ENCODE data around the gene HMGA1. TPM values are rescaled to one million over a fixed set of nuclear protein-coding genes. Genes with fewer than 3 reads are reported as not detected.

Gene HMGA1
- total and polyA plus RNA-seq, 2 of the 13 experiments (the other 11 are each of a cell fraction or from before 2014, with no cell fraction given) = 117 to 145 TPM

DNA sequence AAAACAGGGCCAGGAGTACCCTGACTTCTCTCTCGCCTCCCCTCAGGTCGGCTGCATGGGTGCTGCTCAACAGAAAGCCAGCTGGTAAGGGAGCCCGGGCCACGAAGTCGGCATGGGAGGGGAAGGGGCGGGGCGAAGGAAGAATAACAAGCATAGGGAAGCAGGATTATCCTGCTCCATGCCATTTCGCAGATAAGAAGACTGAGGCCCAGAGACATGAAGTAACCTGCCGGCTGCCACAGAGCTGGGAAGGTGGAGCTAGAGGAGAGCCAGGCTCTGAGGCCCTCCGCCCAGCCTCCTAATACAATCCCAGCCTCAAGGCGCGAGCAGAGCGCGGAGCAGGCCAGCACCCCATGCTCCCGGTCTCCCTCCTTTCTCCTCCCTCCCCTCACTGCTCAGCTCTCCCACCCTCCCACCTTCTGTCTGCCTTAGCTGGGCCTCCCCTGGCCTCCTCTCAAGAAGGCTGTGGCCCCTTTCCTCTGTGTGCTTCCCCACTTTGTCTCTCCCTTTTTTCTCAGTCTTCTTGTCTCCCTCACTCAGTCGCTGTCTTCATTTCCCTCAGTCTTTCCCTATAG lies 13.2 kb upstream of the HMGA1 start (continued):
- TF ChIP-seq HDAC1 (CRISPR knock-in tag; IDR thresholded peaks at IDR 0.05) (0 out of 2 replicates have a peak, but pooled peaks have one; percentile 1), ZFP90 (CRISPR knock-in tag; IDR thresholded peaks at IDR 0.05; ENCODE audit: borderline replicate concordance) (no peak), SIN3A (IDR thresholded peaks at IDR 0.05; ENCODE audit: borderline replicate concordance, low read depth, low read length) (0 out of 2 replicates have a peak, but pooled peaks have one; percentile 38), ZNF367 (CRISPR knock-in tag; IDR thresholded peaks at IDR 0.05; ENCODE audit: borderline replicate concordance) (no peak), ZNF331 (CRISPR knock-in tag; IDR thresholded peaks at IDR 0.05) (0 out of 2 replicates have a peak, but pooled peaks have one; percentile 14), FOXK2 (IDR thresholded peaks at IDR 0.05) (no peak), MAFF (IDR thresholded peaks at IDR 0.05; ENCODE audit: low read depth, low read length) (no peak), MBNL3 (CRISPR knock-in tag; conservative IDR thresholded peaks at IDR 0.05) (no peak), MYNN (CRISPR knock-in tag; IDR thresholded peaks at IDR 0.05; ENCODE audit: low read depth) (no peak), ERF (CRISPR knock-in tag; IDR thresholded peaks at IDR 0.05) (no peak), ZNF687 (CRISPR knock-in tag; IDR thresholded peaks at IDR 0.05) (no peak), ZNF7 (CRISPR knock-in tag; IDR thresholded peaks at IDR 0.05) (no peak), PHF8 (CRISPR knock-in tag; IDR thresholded peaks at IDR 0.05) (no peak), ZNF781 (CRISPR knock-in tag; IDR thresholded peaks at IDR 0.05; ENCODE audit: borderline replicate concordance, not compliant biosample characterization) (no peak), PAX8 (CRISPR knock-in tag; IDR thresholded peaks at IDR 0.05; ENCODE audit: borderline replicate concordance) (no peak), ZNF660 (CRISPR knock-in tag; IDR thresholded peaks at IDR 0.05; ENCODE audit: borderline replicate concordance, low read depth) (no peak)
- TF ChIP-seq, protein P1, sequence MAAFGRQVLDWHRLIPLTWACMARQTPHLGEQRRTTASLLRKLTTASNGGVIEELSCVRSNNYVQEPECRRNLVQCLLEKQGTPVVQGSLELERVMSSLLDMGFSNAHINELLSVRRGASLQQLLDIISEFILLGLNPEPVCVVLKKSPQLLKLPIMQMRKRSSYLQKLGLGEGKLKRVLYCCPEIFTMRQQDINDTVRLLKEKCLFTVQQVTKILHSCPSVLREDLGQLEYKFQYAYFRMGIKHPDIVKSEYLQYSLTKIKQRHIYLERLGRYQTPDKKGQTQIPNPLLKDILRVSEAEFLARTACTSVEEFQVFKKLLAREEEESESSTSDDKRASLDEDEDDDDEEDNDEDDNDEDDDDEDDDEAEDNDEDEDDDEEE (CRISPR knock-in tag; IDR thresholded peaks at IDR 0.05) = no peak

Data from HepG2 (cell line).